SKM-1 treated with dmso at 0.1 percent for 144 hours (cell line): Measurements from ENCODE around the gene SUGP1.
"Not testable (repeated sequence)": the region's sequence is repeated elsewhere in the genome, so short reads cannot be mapped to it uniquely, and the experiment has no call there.

Source experiments
- DNase-seq: peaks from one replicate; lab custom pipeline; 2025; ENCODE audit not compliant: unreplicated experiment; lab: John Stamatoyannopoulos, UW

The SUGP1 gene, protein sequence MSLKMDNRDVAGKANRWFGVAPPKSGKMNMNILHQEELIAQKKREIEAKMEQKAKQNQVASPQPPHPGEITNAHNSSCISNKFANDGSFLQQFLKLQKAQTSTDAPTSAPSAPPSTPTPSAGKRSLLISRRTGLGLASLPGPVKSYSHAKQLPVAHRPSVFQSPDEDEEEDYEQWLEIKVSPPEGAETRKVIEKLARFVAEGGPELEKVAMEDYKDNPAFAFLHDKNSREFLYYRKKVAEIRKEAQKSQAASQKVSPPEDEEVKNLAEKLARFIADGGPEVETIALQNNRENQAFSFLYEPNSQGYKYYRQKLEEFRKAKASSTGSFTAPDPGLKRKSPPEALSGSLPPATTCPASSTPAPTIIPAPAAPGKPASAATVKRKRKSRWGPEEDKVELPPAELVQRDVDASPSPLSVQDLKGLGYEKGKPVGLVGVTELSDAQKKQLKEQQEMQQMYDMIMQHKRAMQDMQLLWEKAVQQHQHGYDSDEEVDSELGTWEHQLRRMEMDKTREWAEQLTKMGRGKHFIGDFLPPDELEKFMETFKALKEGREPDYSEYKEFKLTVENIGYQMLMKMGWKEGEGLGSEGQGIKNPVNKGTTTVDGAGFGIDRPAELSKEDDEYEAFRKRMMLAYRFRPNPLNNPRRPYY

DNA sequence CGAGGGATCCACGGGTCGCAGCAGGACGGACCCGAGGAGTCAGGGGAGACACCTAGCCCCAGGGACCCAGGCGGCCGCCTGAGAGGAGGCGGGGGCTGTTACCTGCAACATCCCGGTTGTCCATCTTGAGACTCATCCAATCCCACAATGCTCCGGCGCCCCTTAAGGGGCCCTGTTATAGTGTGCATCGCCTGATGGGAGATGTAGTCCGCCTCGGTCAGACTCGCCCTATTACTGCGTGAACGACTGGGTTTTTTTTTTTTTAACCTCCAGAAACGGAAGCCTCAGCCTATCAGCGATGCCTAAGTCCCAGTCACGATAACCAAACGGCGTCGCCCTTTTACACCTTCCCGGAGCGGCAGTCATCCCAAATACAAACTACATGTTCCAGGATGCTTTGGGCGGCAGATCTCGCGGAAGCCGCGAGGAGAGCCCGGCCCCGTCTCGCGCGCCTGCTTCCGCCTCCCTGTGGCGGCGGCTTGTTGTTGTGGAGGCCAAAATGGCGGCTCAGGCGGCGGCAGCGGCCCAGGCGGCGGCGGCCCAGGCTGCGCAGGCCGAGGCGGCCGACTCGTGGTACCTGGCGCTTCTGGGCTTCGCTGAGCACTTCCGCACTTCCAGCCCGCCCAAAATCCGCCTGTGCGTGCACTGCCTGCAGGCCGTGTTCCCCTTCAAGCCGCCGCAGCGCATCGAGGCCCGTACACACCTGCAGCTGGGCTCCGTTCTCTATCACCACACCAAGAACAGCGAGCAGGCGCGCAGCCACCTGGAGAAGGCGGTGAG is at the start of gene SUGP1, which contains the start of gene MAU2:
Gene SUGP1 (minus strand): TSS at position 149 of the 780 bp plus-strand sequence. CDS start 13 bp downstream, at position 136.
Gene MAU2 (plus strand): TSS at position 469 of the 780 bp plus-strand sequence. CDS start 31 bp downstream, at position 500.
- DNase-seq, result peak; percentile 90

DNA sequence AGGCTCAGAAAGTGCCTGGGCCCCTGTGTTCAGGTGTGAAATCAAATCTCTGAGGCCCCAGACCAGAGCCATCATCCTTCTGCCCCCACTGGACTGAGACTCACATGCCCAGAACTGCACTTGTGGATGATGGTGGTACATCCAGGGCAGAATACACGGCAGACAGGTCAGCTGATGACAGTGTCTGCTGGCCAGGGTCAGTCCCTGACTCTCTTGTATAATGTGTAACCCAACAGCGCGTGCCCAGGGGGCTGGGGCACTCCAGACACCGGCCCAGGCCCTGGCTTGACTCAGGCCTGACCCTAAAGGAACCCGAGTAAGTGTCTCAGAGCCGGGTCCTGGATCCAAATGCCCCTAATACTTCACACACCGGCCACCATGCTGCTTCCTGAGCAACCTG is 47.8 kb upstream of the SUGP1 start:
- no peak for DNase-seq

DNA sequence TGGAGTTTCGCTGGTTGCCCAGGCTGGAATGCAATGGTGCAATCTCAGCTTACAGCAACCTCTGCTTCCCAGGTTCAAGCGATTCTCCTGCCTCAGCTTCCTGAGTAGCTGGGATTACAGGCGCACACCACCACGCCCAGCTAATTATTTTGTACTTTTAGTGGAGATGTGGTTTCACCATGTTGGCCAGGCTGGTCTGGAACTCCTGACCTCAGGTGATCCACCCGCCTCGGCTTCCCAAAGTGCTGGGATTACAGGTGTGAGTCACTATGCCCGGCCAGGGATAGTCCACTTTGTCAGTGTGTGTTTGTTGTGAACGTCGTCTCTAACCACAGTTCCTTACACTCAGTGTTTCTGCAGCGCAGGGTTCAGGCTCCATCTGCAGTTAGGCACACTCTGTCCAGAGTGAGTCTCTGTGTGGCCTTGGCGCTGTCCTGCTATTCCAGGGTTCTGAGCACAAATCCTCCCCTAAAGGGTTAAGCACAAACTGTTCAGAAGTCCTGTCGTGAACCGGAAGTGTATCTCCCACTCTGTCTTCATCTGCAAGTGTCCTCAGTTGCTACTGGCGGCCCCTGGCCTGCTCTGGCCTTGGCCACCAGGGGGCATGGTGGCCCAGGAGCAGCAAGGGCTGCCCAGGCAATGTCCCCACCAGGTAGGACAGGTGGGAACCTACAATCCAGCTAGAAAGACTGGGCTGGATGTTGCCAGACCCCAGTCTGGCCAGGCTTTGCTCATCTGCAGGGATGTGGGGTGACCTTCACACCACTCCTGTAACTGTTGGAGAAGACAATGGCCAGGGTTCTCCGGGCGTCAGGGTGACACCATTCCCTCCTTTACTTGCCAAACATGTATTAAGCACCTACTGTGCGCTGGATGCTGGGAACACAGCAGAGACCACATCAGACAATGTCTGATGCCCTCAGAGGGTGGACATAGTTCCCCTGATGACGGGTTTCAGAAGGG is 46.4 kb upstream of the SUGP1 start:
- DNase-seq, result peak; percentile 80

DNA sequence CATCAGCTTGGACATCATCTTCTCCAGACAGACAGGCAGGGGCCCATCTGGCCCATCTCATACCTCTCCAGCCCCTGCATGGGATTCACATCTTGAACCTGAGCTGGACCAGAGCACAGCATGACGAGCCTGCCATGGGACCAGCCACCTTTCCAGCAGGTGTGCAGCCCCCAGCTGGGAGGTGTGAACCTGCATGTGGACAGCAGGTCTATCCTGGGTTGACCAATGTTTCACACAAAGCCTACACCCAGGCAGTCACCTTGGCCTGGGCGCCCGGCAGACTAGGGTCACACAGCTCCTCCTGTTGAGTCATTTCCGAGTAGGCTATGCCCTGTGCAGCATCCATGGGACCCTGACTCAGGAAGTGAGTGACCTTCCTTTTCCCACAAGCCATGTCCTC is 41.8 kb upstream of the SUGP1 start:
- no peak for DNase-seq

- peak; percentile 65 for DNase-seq
Observed at GRCh38 chr19:19361075-19361594, 40.8 kb upstream of the SUGP1 start.

DNA sequence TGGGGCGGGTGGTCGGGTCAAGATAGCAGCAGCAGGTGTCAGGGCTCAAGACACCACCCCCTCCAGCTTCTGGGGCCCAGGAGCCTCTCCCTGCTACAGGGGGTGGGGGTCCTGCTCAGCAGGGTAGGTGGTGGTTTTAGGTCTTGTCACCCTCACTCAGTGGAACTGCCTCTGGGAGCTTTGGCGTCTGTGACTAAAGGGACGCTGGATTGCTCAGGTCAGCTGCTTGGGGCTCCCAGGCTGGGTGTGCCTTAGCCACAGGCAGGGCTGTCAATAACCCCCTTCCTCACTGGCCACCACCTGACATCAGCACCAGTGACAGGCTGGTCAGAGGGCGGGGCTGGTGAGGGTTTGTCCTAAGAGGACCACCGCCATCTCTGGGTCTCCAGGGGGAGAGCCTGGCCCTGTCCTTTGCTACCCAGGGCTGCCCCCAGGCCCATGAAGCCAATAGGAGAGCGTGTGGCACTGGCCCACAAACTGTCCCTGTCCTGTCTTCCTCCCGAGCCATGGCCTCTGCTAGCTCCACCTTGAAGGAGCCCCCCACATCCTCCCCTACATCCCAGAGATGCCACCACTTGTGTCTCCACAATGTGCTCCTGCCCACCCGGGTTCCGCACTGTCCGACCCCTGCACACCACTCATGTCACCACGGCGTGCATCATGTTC is 36.7 kb upstream of the SUGP1 start:
- no peak for DNase-seq

DNA sequence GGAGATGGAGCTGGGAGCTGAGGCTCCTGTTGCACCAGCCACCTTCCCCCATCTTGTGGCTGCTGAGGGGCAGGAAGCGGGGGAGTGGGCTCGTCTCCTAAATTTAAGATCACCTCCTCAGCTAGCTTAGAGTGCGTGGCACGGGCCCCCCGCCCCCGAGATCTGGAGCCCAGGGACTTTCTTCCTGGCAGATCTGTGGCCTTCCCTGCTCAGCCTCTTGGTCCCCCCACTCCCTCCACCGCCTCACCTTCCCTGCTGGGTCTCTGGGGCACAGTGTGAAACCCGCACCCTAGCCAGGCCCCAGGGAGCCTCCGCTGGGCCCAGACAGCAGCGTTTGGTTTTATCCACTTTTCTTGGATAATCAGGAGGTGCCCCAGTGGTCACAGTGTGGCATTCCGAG is 36.2 kb upstream of the SUGP1 start:
- no peak for DNase-seq

DNA sequence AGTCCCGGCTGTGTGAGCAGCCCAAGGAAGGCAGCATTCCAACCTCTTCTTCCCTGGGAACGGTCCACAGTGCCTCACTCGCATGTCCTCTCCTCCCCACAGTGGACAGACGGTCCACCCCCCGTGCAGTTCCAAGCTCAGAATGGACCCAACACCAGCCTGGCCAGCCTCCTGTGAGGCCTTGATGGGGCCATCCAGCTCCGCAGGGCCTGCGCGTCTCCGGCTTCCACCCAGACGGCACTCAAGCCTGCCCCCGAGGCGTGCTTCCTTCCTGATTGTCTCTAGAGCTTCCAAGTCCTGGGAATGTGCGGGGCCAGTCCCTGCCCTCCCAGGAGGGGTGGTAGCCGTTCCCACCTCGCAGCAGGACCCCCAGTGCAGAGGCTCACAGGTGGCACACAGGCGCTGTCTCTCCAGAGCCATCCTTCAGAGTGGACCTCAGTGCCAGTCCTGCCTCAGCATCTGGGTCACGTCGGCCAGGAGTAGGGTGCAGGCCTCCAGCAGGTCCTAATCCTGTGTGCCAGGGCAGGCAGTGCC is 35.4 kb upstream of the SUGP1 start:
- DNase-seq, result no peak

DNA sequence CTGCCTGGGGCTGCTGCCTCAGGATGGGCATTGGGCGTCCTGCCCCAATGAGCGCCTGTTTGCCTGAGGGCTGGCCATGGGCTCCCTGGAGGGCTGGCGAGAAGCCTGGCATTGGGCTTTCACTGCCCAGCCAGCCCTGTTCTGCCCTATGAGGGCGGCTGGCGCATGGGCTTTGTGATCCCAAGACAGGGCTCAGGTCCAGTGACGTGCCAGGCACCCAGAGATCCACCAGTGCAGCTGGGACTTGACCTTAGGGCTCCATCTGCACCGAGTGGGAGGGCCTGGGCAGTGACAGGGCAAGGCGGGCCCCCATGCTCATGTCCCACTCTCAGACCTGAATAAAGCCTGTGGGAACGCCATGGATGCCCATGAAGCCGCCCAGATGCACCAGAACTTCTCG is 34.6 kb upstream of the SUGP1 start:
- no peak for DNase-seq

DNA sequence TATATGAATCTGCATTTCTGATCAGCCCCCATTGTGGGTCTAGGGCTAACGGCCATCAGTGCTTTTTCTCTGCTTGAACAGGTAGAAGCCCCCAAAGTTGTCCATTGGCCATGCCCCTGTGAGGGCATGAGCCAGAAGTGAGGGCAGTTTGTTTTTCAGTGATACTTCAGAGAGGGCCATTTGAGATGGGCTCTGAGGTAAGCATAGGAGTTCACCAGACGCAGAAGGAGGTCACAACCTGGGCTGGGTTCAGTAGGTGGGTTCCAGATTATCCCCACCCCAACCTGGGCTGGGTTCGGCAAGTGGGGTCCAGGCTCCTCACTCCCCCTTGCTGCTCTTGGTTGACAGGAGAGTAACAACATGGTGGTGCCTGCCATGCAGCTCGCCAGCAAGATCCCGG is 33.7 kb upstream of the SUGP1 start:
- DNase-seq, result no peak

- no peak for DNase-seq
Observed at GRCh38 chr19:19352823-19353222, 32.5 kb upstream of the SUGP1 start.

- not testable (repeated sequence) for DNase-seq
Observed at GRCh38 chr19:19350756-19351155, 30.4 kb upstream of the SUGP1 start.

GRCh38 chr19:19349365-19349764 is 29.1 kb upstream of the SUGP1 start:
- DNase-seq, result no peak

- DNase-seq, result no peak
Observed at GRCh38 chr19:19348266-19348665, 28.0 kb upstream of the SUGP1 start.

GRCh38 chr19:19347401-19348110 is 27.2 kb upstream of the SUGP1 start:
- no peak for DNase-seq

GRCh38 chr19:19345970-19346369 is 25.7 kb upstream of the SUGP1 start:
- no peak for DNase-seq

DNA sequence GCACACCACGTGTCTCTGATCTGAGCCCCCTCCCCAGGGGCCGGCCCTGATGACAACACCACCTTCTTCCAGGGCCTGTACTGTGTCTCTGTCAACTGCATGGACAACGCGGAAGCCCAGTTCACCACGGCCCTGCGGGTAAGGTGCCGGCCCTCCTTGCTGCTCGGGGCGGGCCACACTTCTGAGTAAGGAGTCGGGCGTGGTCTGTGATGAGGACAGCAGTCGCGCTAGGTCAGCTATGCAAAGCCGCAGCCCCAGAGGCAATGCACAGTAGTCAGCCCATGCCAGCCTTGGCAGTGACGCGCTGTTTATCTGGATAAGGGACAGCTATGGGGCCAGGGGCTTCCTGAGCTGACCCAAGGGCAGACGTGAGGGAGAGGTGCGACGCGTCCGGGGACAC is 24.9 kb upstream of the SUGP1 start:
- no peak for DNase-seq

DNA sequence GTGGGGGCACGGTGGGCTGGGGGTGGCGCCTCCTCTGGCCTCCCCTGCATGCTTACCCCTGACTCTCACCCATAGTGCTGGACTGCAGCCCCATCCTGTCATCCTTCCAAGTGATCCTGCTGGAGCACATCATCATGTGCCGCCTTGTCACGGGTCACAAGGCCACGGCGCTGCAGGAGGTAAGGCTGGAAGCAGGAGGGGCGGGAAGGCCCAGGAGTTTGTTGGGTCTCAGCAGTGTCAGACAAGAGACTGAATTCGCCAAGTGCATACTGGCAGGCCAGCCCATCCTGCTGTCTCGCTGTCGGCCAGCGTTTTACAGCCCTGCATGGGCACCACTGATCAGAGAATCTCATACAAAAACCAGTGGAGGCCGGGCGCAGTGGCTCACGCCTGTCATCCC is 23.5 kb upstream of the SUGP1 start:
- DNase-seq, result no peak

DNA sequence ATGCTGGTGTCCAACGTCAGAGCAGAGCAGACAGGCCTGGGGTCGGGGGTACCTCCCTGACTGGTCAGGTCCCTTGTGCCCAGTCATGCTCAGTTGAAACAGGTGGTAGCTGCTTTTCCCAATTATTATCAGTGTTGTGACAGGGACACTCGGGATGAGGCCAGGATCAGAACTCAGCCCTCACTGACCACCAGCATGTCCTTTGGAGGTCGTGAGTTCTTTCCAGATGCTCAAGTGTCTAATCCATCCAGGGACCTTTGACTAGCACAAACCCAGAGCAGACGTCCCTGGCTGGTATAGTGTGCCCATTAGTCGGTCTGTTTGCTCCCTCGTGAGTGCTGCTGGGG is 22.7 kb upstream of the SUGP1 start:
- no peak for DNase-seq
